Spleen (tissue), 3 donors: ENCODE results near the gene MARK3.

ENCODE experiments used
- POLR2A ChIP-seq, 3 donors: fragments of 450-650 bp; IDR thresholded peaks; one replicate each; pipeline ENCODE4 v1.5.1; 2017; ENCODE audit warnings: antibody characterized with exemption in 3 of 3, mild to moderate bottlenecking in 1 of 3
- POLR2AphosphoS5 ChIP-seq, 3 donors: sonication (generic); formaldehyde crosslinking; IDR thresholded peaks; one replicate each; pipeline ENCODE4 v1.5.1; 2017; ENCODE audit warnings: antibody characterized with exemption in 3 of 3

DNA sequence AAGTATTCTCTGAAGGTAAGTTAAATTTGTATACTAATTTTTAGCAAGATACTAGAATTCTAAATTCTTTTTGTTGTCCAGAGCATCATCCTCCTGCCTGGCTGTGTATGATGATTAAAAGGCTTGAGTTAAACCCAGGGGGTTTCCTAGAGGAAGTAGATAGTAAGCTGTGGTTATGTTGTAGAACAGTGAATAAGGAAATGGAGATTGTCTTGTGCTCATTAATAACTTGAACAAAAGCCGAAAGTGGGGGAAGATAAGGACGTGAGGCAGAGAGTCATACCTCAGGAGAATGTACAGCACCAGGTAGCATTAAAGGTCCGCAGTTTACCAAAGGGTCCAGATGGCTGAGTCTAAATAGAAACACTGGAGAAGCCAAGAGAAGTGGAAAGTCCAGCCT is 95.4 kb downstream of the MARK3 start:
- TF ChIP-seq POLR2A (IDR thresholded peaks at IDR 0.05), result no peak
- no peak for TF ChIP-seq POLR2AphosphoS5 (IDR thresholded peaks at IDR 0.05)
